Endothelial cell of hepatic sinusoid (primary cell): Measurements from ENCODE around the gene MYO3B.

Experiments used
- in situ Hi-C: cut with HindIII; loops from 2 replicates; pipeline ENCODE4 v1.10.0; 2017; ENCODE audit warnings: low sequenced_read_pairs

MYO3B gene

DNA sequence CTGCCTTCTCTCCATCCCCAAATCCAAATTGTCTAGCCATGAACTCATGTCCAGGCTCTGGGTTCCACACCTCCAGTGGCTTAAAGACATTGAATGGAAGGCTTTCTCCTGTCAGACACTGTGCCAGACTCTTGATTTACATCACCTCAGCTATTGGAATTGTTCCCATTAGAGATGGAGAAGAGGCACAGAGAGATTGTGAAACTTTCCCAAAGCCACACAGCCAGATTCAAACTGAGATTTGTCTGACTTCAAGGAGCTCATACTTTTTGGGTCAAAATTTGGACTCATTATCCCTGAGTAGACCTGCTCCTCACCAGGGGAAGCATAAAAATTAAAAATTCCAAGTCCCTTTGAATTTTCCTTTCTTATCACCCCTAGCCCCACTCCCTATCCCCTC lies 18.9 kb upstream of the MYO3B start:
- in situ Hi-C loops: no loop called here

DNA sequence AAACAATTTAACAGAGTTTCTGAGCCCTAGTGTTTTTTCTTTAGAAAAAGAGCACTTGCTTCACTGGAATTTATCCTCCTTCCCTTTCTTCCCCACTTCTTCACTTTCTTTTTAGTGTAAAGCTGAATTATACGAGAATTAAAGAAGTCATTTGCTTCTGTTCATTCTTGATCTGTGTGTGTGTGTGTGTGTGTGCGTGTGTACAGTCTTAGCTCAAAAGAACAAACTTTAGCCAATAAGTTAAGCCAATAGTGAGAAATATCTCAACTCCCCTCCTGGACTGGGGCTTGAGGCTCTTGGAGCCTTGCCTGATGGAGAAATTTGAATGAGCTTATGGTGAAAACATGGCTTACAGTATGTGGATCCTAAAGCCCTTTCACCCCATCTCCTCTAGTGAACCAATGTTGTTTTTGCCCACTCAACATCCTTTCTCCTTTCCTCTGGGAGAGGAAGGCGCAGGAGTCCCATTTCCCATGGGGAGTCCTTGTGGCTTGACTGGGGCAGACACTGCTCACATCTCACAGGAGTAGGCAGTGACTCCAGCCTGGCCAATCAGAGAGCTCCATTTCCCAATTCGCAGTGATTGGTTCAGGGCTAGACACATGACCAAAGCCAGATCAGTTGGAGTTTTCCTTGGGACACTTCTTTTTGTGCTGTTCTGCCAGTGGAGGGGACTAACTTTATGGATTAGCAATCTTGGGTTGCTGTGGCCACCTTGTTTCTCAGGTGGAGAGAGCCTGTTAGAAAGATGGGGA lies 16.3 kb upstream of the MYO3B start:
- in situ Hi-C loops: no loop called here

DNA sequence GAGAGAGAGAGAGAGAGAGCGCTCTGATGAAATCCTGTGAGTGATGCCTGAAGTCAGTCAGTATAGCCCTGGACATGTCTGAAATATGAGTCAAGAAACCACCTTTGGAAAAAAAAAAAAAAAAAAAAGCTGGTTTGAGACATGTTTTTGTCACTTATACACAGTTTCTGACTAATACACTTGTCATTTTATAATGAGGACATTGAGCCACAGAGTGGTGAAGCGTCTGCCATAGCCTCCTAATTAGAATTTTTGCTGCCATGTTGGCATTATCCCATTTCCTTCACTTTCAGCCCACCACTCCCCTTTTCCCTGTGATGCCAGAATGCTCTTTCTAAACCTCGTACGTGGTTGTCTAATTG lies 15.7 kb upstream of the MYO3B start:
- in situ Hi-C loops: no loop called here

DNA sequence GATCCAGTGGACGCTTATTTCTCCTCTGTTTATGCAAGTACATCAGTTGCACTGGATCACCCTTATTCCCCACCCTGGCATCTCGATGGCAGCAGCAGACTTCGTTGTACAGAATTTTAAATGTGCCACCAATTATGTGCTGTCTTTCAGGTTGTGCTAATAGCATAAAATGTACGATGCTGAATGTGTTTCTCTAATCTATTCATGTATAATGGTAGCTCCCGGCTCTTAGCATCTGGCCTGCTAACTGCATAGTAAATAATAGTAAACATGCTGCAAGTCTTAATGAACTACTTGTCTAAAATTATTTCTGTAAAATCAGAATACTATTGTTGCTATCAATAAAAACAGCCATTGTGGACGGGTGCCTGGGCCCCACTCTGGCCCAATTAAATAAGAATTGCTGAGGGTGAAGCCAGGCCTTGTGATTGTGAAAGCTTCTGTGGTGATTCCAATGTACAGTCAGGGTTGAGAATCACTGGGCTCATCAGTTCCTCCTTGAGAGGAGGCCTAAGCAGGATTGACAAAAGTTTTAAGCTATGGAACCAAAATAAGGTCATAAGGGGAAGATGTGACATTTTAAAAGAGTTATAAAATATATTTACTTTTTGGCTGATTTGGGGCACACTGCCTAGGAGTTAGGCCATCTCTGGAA lies 14.4 kb upstream of the MYO3B start:
- in situ Hi-C loops: no loop called here

DNA sequence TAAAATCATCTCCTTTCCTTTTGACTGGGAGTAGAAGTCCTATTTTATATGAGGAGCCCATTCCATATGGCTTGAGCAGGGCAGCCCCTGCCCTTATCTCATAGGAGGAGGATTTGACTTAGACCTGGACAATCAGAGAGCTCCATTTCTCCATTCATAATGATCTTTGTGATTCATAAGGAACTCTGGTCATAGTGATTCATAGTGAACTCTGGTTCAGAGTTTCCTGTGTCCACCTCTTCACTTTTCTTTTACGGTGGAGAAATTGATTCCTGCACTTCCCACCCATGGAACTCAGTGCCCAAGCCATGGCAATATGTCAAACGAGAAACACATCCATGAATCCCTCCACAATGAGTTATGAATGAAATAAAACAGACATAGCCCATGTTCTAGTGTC lies 12.8 kb upstream of the MYO3B start:
- in situ Hi-C loops: no loop called here

DNA sequence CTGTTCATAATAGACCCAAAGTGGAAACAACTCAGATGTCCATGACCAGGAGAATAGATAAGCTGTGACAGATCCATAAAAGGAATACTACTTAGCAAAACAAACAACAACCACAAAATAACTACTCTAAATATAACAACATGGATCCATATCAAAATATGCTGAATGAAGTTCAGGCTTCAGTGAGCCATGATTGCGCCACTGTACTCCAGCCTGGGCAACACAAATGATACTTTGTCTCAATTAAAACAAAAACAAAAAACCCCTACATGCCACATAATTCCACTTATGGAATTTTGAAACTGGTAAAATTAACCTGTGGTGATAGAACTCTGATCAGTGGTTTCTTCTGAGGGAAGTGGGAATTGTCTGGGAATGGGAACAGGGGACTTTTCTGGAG lies 11.2 kb upstream of the MYO3B start:
- in situ Hi-C loops: no loop called here

DNA sequence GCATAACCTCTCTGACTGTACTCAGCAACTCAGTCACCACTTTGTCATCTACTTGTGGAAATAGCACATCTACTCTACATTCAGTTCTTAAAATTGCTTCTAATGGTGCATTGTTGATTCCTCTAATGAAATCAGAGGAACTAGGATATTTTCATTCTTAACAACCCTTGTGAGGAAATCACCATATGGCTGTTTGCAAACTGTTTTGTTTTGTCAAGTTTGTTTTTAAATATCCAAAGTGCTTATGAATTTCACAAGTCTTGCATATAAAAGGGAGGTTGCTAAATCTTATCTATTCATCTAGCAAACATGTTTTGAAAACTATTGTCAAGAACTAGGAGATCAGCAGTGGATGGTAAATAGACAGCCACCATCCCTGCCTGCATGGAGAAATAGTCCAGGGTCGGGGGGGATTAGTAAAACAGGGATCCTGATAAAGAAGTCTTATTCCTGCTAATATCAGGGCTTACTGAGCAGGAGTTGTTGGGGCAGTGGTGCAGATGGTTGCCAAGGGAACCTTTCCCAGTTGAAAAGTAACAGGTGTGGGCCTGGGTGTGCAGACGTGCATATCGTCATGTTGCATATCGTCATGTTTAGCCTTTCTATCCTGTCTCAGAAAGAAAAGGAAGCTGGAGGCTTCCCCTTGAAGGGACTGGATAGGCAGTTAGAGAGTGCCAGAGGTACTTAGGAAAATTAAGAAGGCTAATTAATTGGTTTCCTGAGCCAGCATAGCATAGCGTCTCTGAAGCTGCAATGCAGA lies 7.5 kb upstream of the MYO3B start:
- in situ Hi-C loops: no loop called here

DNA sequence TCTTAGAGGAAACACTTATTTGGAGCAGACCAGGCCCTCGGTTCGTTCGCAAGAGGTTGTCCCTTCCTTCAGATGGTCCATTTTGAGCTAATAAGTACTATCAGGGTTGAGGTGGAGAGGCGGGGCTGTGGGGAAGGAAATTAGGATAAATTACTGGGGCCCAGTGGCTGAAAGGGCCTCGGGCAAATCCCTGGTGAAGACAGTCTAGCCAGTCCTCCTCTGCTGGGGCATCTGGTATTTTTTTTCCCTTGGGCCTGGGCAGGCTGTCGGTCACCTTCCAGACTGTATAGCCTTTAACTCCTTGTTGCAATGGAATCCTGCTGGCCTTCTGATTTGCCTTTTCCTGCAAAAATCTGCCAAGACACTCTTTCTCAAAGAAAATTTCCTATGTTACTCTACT lies 1.7 kb upstream of the MYO3B start:
- in situ Hi-C loops: no loop called here

DNA sequence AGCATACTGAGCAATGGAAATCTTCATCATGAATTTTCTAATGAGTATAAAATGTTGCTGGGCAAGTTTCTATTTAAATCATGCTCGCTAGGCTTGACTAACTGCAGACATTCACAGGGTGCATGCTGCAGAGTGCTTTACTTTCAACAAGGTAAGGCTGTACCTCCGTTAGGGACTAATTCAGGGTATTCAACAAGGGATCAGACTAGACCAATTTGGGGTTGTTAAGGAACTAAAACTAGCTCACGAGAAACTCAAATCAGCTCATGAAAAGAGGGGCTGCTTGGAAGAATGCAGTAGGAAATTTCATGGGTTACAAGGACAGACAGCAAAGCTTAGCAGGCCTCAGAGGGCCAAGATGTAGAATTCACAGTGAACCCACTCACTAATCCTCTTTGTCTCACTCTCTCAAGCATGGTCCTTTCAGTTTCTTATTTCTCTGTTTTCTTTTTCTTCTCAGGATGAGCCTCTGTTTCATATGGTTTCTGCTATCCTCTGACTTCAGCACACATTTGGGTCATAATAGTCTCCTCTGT lies 2.2 kb downstream of the MYO3B start:
- in situ Hi-C loops: no loop called here

DNA sequence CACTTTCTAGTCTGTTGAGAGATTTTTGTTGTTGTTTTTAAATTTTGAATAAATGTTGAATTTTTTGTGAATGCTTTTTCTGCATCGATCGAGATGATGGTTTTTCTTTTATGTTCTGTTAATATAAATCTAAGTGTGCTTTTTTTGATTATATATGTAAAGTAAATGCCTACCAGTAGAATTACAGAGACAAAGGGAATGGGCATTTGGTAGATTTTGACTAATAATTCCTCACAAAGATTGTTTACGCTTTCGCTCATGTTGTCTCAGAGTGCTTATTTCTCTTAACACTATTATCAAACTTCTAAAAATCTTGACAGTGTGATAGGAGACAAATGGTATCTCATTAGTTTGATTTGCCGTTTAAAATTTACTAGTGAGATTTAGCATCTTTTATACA lies 3.7 kb downstream of the MYO3B start:
- in situ Hi-C loops: no loop called here

DNA sequence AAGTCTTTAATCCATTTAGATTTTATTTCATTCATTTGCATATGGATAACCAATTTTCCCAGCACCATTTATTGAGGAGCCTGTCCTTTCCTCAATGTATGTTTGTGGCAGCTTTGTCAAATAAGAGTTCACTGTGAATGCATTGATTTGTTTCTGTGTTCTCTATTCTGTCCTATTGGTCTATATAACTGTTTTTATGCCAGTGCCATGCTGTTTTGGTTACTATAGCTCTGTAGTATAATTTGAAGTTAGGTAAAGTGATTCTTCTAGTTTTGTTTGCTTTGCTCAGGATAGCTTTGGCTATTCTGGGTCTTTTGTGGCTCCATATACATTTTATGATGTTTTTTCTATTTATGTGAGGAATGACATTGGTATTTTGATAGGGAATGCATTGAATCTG lies 7.4 kb downstream of the MYO3B start:
- in situ Hi-C loops: no loop called here

DNA sequence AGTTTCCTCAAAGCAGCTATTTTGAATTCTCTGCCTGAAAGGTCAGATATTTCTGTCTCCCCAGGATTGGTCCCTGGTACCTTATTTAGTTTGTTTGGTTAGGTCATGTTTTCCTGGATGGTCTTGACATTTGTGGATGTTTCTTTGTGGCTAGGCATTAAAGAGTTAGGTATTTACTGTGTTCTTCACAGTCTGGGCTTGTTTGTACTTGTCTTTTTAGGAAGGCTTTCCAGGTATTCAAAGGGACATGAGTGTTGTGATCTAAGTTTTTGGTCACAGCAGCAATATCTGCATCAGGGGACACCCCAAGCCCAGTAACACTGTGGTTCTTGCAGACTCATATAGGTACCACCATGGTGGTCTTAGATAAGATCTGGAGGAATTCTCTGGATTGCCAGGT lies 11.8 kb downstream of the MYO3B start:
- in situ Hi-C loops: no loop called here

DNA sequence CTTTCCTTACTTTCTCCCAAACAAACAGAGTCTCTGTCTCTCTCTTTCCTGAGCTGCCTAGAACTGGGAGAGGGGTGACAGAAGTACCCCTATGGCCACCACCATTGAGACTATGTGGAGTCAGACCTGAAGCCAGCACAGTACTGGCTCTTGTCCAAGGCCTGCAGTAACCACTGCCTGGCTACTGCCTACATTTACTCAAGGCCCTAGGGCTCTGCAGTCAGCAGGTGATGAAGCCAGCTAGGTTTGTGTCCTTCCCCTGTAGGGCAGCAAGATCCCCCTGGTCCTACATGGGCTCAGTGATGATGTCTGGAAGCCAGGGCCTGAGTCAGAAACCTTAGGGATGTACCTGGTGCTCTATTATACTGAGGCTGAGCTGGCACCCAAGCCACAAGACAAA lies 12.2 kb downstream of the MYO3B start:
- in situ Hi-C loops: no loop called here

DNA sequence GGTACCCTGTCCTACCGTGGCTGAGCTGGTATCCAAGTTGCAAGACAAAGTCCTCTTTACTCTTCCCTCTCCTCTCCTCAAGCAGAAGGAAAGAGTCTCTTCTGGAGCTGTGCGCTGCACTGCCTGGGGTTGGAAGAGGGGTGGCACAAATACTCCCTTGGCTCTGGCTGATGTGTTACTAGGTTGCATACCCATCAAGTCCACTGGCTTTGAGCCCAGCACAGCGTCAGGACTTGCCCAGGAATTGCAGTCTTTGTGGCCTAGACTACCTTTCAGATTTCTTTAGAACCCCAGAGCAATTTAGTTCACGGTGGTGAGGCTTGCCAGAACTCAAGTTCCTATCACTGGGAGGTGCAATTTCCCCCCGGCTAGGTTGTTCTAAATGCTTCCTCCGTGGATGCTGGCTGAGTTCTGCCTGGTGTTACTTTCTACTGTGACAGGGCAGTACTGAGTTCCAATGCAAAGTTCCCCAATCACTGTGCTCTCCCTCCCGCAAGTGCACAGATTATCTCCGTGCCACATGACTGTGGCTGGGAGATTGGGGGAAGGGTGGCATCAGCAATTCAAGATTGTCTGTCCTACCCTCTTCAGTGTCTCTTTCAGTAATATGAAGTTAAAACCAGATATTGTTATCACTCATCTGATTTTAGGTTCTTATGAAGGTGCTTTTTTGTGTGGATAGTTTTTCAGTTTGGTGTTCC lies 13.4 kb downstream of the MYO3B start:
- in situ Hi-C loops: no loop called here

DNA sequence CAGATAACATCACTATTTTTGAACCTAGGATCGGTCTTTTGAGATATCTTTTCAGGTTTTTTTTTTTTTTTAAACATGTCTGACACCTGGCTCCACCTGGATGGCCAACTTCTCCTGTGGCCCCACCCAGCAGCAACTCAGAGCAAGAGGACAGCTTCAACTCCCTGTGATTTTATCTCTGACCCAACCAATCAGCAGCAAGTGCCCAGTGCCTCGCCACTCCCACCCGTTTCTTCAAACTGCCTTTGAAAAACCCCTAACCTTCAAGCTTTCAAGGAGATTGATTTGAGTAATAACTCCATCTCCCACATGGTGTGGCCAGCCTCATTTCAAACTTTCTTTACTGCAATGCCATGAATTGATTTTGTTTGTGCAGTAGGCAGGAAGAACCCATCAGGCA lies 19.0 kb downstream of the MYO3B start:
- in situ Hi-C loops: loop anchor here (5.0 kb wide), 1 partner anchor 75 kb away; no protein-coding TSS in a partner anchor

DNA sequence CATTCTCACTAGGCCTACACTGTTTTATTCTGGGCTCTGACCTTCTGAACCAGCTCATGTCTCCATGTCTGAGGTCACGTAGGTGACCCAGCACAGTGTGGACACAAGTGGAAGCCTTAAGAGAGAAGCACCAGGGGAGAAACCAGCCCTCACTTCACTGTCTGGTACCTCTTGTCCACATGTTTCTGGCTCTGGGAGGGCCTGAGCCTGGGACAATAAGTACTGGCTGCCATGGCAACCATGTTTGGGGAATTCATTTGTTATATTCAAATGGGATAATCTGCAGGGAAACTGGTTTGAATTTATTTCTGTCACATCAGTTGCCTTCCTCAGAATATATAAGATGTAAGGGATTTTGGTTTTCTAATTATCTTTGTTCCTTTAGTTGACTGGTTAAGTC lies 23.3 kb downstream of the MYO3B start:
- in situ Hi-C loops: no loop called here

DNA sequence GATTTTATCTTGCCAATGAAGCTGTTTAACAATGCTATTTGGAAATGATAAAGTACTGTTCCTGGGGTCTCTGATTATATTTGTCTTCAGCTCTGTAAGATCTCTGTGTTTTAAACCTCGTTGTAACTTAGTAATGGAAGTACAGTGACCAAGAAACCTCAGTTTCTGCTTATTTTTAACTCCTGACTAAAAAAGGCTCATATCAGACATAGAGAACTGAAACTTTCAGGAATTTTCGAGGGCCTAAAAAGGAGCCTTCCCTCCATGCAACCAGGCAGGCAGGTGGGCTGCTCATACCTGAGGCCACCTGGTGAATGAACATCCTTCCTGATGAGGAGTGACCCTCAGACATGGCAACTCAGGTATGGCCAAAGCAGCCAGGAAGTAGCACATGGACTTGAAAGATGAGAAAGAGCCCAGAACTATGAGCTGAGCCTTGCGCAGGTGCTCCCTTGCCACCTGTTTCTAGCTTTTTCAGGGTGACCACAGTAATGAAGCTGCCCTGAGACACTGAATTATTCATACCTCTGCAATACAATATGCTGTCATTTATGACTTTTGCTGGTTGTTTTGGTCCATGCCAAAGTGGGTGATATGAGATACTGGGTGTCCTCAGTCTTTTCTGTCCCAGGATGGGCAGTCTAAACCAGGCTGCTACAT lies 23.9 kb downstream of the MYO3B start:
- in situ Hi-C loops: no loop called here

DNA sequence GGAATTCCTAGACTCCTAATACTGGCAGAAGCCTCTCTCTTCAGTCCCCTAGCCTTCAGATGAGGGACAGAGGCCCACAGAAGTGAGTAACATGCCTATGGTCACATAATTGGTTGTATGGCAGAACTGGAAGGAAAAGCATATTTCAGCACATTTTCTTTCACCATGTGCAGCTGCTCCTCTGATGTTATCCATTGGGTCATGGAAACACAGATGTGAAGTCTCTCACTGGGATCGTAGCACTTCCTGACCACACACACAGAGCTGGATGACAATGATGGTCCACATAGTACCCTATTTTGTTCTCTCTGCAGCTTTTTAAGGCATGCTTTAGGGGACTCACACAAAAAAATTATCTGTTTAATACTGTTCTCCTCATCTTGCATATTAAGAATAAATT lies 24.5 kb downstream of the MYO3B start:
- in situ Hi-C loops: no loop called here

DNA sequence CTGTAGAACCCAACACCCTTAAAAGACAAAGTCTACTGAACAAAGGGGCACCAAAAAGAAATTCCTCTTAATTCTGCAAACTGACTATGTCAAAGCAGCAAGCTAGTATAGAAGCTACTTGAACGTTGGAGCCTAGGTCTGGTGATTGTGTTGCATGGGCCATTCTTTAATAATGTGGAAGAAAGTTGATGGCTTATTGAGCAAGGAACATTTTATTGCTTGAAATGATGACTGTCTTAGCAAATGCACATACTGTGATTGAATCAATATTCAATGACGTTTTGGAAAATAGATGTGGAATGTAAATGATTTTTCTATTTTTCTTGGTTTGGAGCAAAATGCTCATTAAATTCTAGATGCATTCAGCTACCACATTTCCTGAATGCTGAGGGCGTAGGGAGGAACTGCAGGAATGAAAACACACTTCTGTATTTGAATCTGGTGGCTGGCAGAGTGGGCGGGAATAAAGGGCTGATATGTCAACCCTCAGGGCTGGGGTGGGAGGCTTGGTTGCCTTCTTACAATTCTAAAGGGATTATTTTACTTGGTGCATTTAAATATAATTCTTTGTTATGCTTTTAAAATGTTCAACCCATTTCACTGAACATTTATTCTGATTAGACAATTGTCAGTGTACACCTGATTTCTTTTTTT lies 26.5 kb downstream of the MYO3B start:
- in situ Hi-C loops: no loop called here

DNA sequence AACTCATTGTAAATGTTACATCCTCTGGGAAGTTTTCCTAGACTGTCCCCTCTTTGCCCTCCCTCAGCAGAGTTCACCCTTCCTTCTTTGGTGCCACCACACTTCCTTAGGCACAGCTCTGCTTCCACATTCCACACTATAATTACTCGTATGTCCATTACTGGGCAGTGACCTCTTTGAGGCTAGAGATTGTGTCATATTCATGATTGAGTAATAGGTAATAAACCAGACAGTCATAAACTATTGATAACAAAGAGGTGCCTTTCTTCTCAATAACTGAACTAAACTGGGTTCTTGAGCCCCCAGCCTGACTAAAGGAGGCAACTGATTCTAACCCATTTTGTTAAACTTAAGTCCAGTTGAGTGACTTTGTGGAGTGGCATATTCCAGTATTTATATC lies 28.3 kb downstream of the MYO3B start:
- in situ Hi-C loops: no loop called here
